Breast epithelium (tissue), 4 donors: Measurements from ENCODE around the gene ADAM22. TPM values are rescaled to one million over a fixed set of nuclear protein-coding genes. Genes with fewer than 3 reads are reported as not detected.
"Not testable (repeated sequence)": the region's sequence is repeated elsewhere in the genome, so short reads cannot be mapped to it uniquely, and the experiment has no call there.

ENCODE experiments used
- DNase-seq, 2 donors: peaks; one replicate each; pipeline ENCODE4 v3.0.0-alpha.2; 2019; ENCODE audit warnings: low spot score in 2 of 2
- H3K27ac ChIP-seq, 2 donors: fragments of 200-600 bp; sonication (generic) in 1 of 2; one replicate each; pipeline ENCODE4 v1.5.1; 2016 to 2019; ENCODE audit warnings: mild to moderate bottlenecking in 1 of 2
- H3K27me3 ChIP-seq, 2 donors: fragments of 200-600 bp; sonication (generic) in 1 of 2; one replicate each; pipeline versions ENCODE4 v1.5.1 to v1.6.0; 2017 to 2019; ENCODE audit warnings: control low read depth in 1 of 2, mild to moderate bottlenecking in 1 of 2
- H3K36me3 ChIP-seq: fragments of 200-600 bp; one replicate; pipeline ENCODE4 v1.5.1; 2019
- H3K4me1 ChIP-seq, 2 donors: fragments of 200-600 bp; sonication (generic); one replicate each; pipeline ENCODE4 v1.5.1; 2016 to 2019; ENCODE audit warnings: control low read depth in 1 of 2
- H3K4me3 ChIP-seq, 3 donors: fragments of 200-600 bp; sonication (generic); 1 replicate in 2 of 3; 2 replicates in 1 of 3; pipeline ENCODE4 v1.5.1; 2016 to 2019; ENCODE audit warnings: mild to moderate bottlenecking in 3 of 3, moderate library complexity in 2 of 3
- H3K9me3 ChIP-seq, 2 donors: fragments of 200-600 bp; sonication (generic) in 1 of 2; one replicate each; pipeline ENCODE4 v1.5.1; 2016 to 2019; ENCODE audit warnings: control low read depth in 1 of 2
- CTCF ChIP-seq, 3 donors: fragments of 450-650 bp; IDR thresholded peaks; one replicate each; pipeline ENCODE4 v1.5.1; 2016 to 2017; ENCODE audit warnings: antibody characterized with exemption in 3 of 3, mild to moderate bottlenecking in 3 of 3, moderate library complexity in 3 of 3
- POLR2A ChIP-seq: fragments of 450-650 bp; IDR thresholded peaks from one replicate; pipeline ENCODE4 v1.6.1; 2016; ENCODE audit warnings: antibody characterized with exemption, mild to moderate bottlenecking, moderate library complexity
- POLR2AphosphoS5 ChIP-seq, 3 donors: sonication (generic); formaldehyde crosslinking; IDR thresholded peaks; one replicate each; pipeline ENCODE4 v1.6.1; 2017; ENCODE audit warnings: antibody characterized with exemption in 3 of 3
- intact Hi-C: fragments of 100-400 bp; cut with DNase I; formaldehyde crosslinking; loops from one replicate; pipeline ENCODE4 v1.15.1; 2023; ENCODE audit warnings: low total_unique reads
- total RNA-seq, 3 donors: library from RNA; depleted of rRNA; stranded (reverse); fragments of >200 nt; gene quantifications; one replicate each; pipeline ENCODE4 v1.1.0, GENCODE V29; 2016

ADAM22 gene
- total RNA-seq, 3 donors from 2014 or later = 2.3 to 7.5 (median 3.4) TPM

- Histone ChIP-seq H3K27ac (peak overlapping the region; percentile 48), H3K4me3 (peak overlapping the region; percentile 68 to 82 (median 72)), H3K27me3 (no peaks in the 10 kb centered on the region), H3K36me3 (no peaks in the 10 kb centered on the region), H3K9me3 (no peaks in the 10 kb centered on the region), H3K4me1 (no peaks in the 10 kb centered on the region)
- TF ChIP-seq POLR2AphosphoS5 (IDR thresholded peaks at IDR 0.05) (no peak), CTCF (IDR thresholded peaks at IDR 0.05) (no peak), POLR2A (no peak)
- intact Hi-C loops = no loop called here
- DNase-seq = no peak
Observed at GRCh38 chr7:87933605-87933952, 472 bp upstream of the ADAM22 start.

GRCh38 chr7:87934699-87935383 lies 790 bp downstream of the ADAM22 start:
- Histone ChIP-seq H3K4me1 (no peaks in the 10 kb centered on the region), H3K27me3 (no peaks in the 10 kb centered on the region), H3K27ac (no peak overlapping the region), H3K9me3 (no peaks in the 10 kb centered on the region), H3K4me3 (peak overlapping the region; percentile 68 to 82 (median 72)), H3K36me3 (no peaks in the 10 kb centered on the region)
- DNase-seq = no peak
- TF ChIP-seq POLR2A = no peak
- no peak for TF ChIP-seq POLR2AphosphoS5 (IDR thresholded peaks at IDR 0.05)
- no peak for TF ChIP-seq CTCF (IDR thresholded peaks at IDR 0.05)
- intact Hi-C loops = no loop called here

- Histone ChIP-seq H3K27ac (no peak overlapping the region), H3K36me3 (no peaks in the 10 kb centered on the region), H3K27me3 (no peaks in the 10 kb centered on the region), H3K9me3 (no peaks in the 10 kb centered on the region), H3K4me1 (no peaks in the 10 kb centered on the region), H3K4me3 (peak overlapping the region; percentile 68 to 82 (median 72))
- no peak for TF ChIP-seq CTCF (IDR thresholded peaks at IDR 0.05)
- no peak for TF ChIP-seq POLR2AphosphoS5 (IDR thresholded peaks at IDR 0.05)
- no peak for TF ChIP-seq POLR2A
- intact Hi-C loops = no loop called here
- no peak for DNase-seq
Observed at GRCh38 chr7:87935384-87935706, 1.3 kb downstream of the ADAM22 start.

- Histone ChIP-seq H3K36me3 (no peaks in the 10 kb centered on the region), H3K27ac (no peak overlapping the region), H3K27me3 (no peaks in the 10 kb centered on the region), H3K4me3 (no peak overlapping the region), H3K9me3 (no peaks in the 10 kb centered on the region), H3K4me1 (no peaks in the 10 kb centered on the region)
- DNase-seq = no peak
- intact Hi-C loops = no loop called here
- TF ChIP-seq CTCF (IDR thresholded peaks at IDR 0.05) = no peak
Observed at GRCh38 chr7:87941138-87941537, 7.1 kb downstream of the ADAM22 start.

GRCh38 chr7:87944547-87944946 lies 10.5 kb downstream of the ADAM22 start:
- intact Hi-C loops = no loop called here
- no peak overlapping the region for H3K4me3 ChIP-seq
- H3K4me1 ChIP-seq = no peaks in the 10 kb centered on the region
- H3K27me3 ChIP-seq = no peaks in the 10 kb centered on the region
- H3K27ac ChIP-seq = no peak overlapping the region
- no peak for DNase-seq
- H3K9me3 ChIP-seq = no peaks in the 10 kb centered on the region
- H3K36me3 ChIP-seq = no peaks in the 10 kb centered on the region
- no peak for TF ChIP-seq POLR2AphosphoS5 (IDR thresholded peaks at IDR 0.05)

DNA sequence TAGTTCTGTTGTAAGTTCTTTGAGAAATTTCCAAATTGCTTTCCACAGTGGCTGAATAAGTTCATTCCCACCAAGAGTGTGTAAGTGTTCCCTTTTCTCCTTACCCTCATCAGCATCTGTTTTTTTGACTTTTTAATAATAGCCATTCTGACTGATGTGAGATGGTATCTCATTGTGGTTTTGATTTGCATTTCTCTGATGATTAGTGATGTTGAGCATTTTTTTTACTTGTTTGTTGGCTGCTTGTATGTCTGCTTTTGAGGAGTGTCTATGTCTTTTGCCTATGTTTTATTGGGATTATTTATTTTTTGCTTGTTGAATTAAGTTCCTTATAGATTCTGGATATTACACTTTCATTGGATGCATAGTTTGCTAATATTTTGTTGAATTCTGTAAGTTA lies 11.9 kb downstream of the ADAM22 start:
- H3K4me1 ChIP-seq, H3K4me3 ChIP-seq, H3K27ac ChIP-seq, H3K27me3 ChIP-seq, intact Hi-C loops, H3K9me3 ChIP-seq, DNase-seq, H3K36me3 ChIP-seq: not testable (repeated sequence)
